Measurements from ENCODE around the gene BTN1A1. TPM values are rescaled to one million over a fixed set of nuclear protein-coding genes. Genes with fewer than 3 reads are reported as not detected.

BTN1A1 gene
- total and polyA plus RNA-seq, 9 of the 15 experiments (the other 6 are each of a cell fraction or from before 2014, with no cell fraction given): 0.01 to 0.15 (median 0.06) TPM; not detected in 4

- DNase-seq (ENCODE audit: extremely low read depth in 1 of 4, low spot score in 3 of 4) (peak in 1 of 4 experiments; percentile 24), FAIRE-seq (no peak), ATAC-seq (no peak)
- H3K79me2 ChIP-seq (ENCODE audit: control insufficient read depth, insufficient read depth, low read length): no peaks in the 10 kb centered on the region
- H3K4me1 ChIP-seq (replicated peaks in 1 of 2; ENCODE audit: control insufficient read depth in 2 of 2, insufficient read depth in 2 of 2, low read length in 2 of 2): peaks cover 32 to 56% of the 10 kb centered on the region in 2 experiments
- POLR2A ChIA-PET: interaction anchor here (0.6 to 1.7 kb wide), 4 partner anchors 12 to 260 kb away, joined by 3 to 5 read pairs (median 4); a partner anchor contains a TSS
- peak overlapping the region; percentile 83; the same call in 1 of the 2 replicates for H2AFZ ChIP-seq (ENCODE audit: low read depth, low read length)
- no peaks in the 10 kb centered on the region for H3K9me1 ChIP-seq (ENCODE audit: control insufficient read depth, insufficient read depth, low read length)
- no peak overlapping the region for H3K4me2 ChIP-seq (ENCODE audit: insufficient read depth, low read length)
- H3K4me3 ChIP-seq: no peak overlapping the region
- CTCF ChIA-PET (ENCODE audit: low intra/inter-chr PET ratio): no interaction called here
- in situ Hi-C loops (cut with MboI) (no loop called here), intact Hi-C loops (cut with micrococcal nuclease) (no loop called here)
- no TSS peak for BruUV-seq (replicated peaks)
- H4K20me1 ChIP-seq (replicated peaks; ENCODE audit: control insufficient read depth, insufficient read depth, low read length): no peaks in the 10 kb centered on the region
- TF ChIP-seq ZNF780A (CRISPR knock-in tag; IDR thresholded peaks at IDR 0.05): no peak
- TF ChIP-seq CXXC5 (CRISPR knock-in tag; IDR thresholded peaks at IDR 0.05): no peak
- peak; percentile 50 for TF ChIP-seq RBM39 (optimal IDR thresholded peaks at IDR 0.05; ENCODE audit: low read depth, low read length)
- TF ChIP-seq ZNF507 (tag; conservative IDR thresholded peaks at IDR 0.05): no peak
- TF ChIP-seq, protein P1, sequence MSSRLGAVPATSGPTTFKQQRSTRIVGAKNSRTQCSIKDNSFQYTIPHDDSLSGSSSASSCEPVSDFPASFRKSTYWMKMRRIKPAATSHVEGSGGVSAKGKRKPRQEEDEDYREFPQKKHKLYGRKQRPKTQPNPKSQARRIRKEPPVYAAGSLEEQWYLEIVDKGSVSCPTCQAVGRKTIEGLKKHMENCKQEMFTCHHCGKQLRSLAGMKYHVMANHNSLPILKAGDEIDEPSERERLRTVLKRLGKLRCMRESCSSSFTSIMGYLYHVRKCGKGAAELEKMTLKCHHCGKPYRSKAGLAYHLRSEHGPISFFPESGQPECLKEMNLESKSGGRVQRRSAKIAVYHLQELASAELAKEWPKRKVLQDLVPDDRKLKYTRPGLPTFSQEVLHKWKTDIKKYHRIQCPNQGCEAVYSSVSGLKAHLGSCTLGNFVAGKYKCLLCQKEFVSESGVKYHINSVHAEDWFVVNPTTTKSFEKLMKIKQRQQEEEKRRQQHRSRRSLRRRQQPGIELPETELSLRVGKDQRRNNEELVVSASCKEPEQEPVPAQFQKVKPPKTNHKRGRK (tag; IDR thresholded peaks at IDR 0.05): peak; percentile 52; the same call in 1 of the 2 replicates
- H3K36me3 ChIP-seq (ENCODE audit: control insufficient read depth, insufficient read depth, low read length): no peaks in the 10 kb centered on the region
- H3K27me3 ChIP-seq (ENCODE audit: control insufficient read depth in 2 of 2, insufficient read depth in 2 of 2, low read length in 2 of 2): no peaks in the 10 kb centered on the region
- 55% methylated on average over 2 of the region's 4 CpGs for WGBS (ENCODE audit: insufficient coverage, low coverage, missing lambda C conversion rate)
- 0 out of 2 replicates have a peak, but pooled peaks cover 6% of the 10 kb centered on the region for H3K9me3 ChIP-seq (replicated peaks; ENCODE audit: control insufficient read depth, insufficient read depth, low read depth, low read length)
- no peak overlapping the region for H3K27ac ChIP-seq (ENCODE audit: extremely low read depth, low read depth, low read length)
- H3K9ac ChIP-seq (ENCODE audit: insufficient read depth in 1 of 2, low read depth in 2 of 2, low read length in 2 of 2): peak overlapping the region in 1 of 2 experiments; percentile 17; a peak in 1 of 4 replicates
Measured at GRCh38 chr6:26476896-26477295, 23.2 kb upstream of the BTN1A1 start.
